MG63 (cell line): ENCODE data around the gene PRKRIP1. TPM values are rescaled to one million over a fixed set of nuclear protein-coding genes. Genes with fewer than 3 reads are reported as not detected.
"Not testable (repeated sequence)": the region's sequence is repeated elsewhere in the genome, so short reads cannot be mapped to it uniquely, and the experiment has no call there.

Source experiments
- DNase-seq: peaks from one replicate; pipeline ENCODE4 v3.0.0-alpha.2; 2020
- H3K27me3 ChIP-seq: fragments of 250-450 bp; sonication (Bioruptor Pico); 2 replicates; pipeline ENCODE4 v1.5.1; 2020; ENCODE audit warnings: mild to moderate bottlenecking, moderate library complexity
- H3K36me3 ChIP-seq: fragments of 250-450 bp; sonication (Bioruptor Pico); 2 replicates; pipeline ENCODE4 v1.5.1; 2020; ENCODE audit warnings: mild to moderate bottlenecking, moderate library complexity
- H3K4me3 ChIP-seq: fragments of 250-450 bp; sonication (Bioruptor Pico); 2 replicates; pipeline ENCODE4 v1.5.1; 2020; ENCODE audit warnings: mild to moderate bottlenecking, moderate library complexity
- H3K9me3 ChIP-seq: fragments of 250-450 bp; sonication (Bioruptor Pico); 2 replicates; pipeline ENCODE4 v1.5.1; 2020; ENCODE audit warnings: mild to moderate bottlenecking, moderate library complexity
- total RNA-seq: library from RNA; depleted of rRNA; stranded (reverse); fragments of >200 nt; shearing (Covaris generic); gene quantifications from 2 replicates; pipeline ENCODE4 v1.2.3, GENCODE V29; 2014; ENCODE audit warnings: low replicate concordance

PRKRIP1 gene
- total RNA-seq, 1 experiment from 2014 or later, result 16.2 TPM

DNA sequence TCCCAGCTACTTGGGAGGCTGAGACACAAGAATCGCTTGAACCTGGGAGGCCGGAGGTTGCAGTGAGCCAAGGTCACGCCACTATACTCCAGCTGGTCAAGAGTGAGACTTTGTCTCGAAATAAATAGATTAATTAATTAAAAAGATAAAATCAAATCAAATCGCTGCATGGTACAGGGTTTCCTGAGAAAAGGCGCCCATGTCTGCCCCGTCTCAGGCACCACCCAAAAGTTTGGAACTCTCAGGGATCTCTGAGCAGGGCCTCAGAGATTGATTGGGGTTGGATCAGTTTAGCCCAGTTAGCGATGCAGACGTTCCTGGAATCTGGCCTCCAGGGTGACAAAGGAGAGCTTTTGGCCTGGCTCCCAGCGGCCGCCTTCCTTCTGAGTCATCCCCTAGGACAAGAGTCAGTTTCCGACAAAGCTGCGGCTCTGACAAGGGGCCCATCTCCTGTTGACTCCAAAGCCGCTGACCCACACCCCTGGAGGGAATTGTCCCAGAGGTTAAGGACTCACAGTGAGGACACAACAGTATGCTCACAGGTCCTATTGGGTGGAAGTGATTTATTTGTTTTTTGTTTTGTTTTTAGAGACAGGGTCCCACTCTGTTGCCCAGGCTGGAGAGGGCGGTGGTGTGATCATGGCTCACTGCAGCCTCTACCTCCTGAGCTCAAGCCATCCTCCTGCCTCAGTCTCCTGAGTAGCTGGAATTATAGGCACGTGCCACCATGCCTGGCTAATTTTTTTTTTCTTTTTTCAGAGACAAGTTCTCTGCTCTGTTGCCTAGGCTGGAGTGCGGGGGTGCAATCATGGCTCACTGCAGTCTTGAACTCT is 44.0 kb downstream of the PRKRIP1 start:
- H3K9me3 ChIP-seq, result no peaks in the 10 kb centered on the region
- H3K4me3 ChIP-seq, result no peak overlapping the region
- no peaks in the 10 kb centered on the region for H3K27me3 ChIP-seq
- DNase-seq, result peak; percentile 33
- no peaks in the 10 kb centered on the region for H3K36me3 ChIP-seq

DNA sequence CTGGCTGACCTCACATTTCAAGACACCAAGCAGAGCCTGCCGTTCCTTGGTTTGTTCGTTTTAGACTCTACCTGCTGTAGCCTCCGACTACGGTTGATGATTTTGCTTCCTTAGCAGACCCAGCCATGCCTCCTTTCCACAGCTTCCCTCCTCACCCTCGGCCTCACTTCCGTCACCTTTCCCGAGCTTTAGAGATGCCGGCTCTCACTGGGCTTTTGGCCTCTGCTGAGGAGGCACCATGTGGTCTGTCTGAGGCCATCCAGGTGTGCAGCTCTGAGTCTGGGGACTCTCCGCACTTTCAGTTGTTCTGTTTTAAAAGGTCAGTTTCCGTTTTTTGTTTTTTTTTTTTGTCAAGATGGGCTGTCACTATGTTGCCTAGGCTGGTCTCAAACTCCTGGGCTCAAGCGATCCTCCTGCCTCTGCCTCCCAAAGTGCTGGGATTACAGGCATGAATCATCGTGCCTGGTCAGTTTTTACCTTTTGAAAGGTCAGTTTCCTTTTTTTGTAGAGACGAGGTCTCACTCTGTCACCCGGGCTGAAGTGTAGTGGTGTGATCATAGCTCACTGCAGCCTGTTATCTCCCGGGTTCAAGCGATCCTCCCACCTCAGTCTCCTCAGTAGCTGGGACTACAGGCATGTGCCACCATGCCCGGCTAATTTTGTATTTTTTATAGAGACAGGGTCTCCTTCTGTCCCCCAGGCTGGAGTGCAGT is 49.0 kb downstream of the PRKRIP1 start:
- DNase-seq, result no peak
- Histone ChIP-seq H3K9me3 (no peaks in the 10 kb centered on the region), H3K36me3 (no peaks in the 10 kb centered on the region), H3K27me3 (no peaks in the 10 kb centered on the region), H3K4me3 (no peak overlapping the region)

DNA sequence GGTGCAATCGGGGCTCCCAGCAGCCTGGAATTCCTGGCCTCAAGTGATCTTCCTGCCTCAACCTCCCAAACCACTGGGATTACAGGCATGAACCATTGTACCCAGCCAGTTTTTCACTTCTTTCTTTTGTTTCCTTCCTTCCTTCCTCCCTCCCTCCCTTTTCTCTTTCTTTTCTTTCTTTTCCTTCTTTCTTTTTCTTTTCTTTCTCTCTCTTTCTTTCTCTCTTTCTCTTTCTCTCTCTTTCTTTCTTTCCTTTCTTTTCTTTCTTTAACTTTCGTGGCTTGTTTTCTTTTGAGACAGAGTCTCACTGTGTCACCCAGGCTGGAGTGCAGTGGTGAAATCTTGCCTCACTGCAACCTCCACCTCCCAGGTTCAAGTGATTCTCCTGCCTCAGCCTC is 49.5 kb downstream of the PRKRIP1 start:
- Histone ChIP-seq H3K36me3 (no peaks in the 10 kb centered on the region), H3K9me3 (no peaks in the 10 kb centered on the region), H3K4me3 (no peak overlapping the region), H3K27me3 (no peaks in the 10 kb centered on the region)
- no peak for DNase-seq

DNA sequence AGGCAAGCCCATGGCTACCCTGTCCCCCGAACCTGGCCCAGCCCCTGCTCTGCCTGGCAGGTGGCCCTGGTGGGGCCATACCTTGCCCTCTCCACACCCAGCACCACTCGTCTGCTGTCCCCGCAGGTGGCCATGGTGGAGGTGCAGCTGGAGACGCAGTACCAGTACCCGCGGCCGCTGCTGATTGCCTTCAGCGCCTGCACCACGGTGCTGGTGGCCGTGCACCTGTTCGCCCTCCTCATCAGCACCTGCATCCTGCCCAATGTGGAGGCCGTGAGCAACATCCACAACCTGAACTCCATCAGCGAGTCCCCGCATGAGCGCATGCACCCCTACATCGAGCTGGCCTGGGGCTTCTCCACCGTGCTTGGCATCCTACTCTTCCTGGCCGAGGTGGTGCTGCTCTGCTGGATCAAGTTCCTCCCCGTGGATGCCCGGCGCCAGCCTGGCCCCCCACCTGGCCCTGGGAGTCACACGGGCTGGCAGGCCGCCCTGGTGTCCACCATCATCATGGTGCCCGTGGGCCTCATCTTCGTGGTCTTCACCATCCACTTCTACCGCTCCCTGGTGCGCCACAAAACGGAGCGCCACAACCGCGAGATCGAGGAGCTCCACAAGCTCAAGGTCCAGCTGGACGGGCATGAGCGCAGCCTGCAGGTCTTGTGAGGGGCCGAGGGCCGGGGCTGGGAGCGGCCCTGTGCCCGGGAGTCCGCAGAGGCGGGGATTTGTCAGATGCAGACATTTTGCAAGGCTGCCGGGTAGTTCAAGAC is 50.4 kb downstream of the PRKRIP1 start:
- H3K36me3 ChIP-seq, result no peaks in the 10 kb centered on the region
- H3K9me3 ChIP-seq, result no peaks in the 10 kb centered on the region
- no peak overlapping the region for H3K4me3 ChIP-seq
- H3K27me3 ChIP-seq, result no peaks in the 10 kb centered on the region
- no peak for DNase-seq

DNA sequence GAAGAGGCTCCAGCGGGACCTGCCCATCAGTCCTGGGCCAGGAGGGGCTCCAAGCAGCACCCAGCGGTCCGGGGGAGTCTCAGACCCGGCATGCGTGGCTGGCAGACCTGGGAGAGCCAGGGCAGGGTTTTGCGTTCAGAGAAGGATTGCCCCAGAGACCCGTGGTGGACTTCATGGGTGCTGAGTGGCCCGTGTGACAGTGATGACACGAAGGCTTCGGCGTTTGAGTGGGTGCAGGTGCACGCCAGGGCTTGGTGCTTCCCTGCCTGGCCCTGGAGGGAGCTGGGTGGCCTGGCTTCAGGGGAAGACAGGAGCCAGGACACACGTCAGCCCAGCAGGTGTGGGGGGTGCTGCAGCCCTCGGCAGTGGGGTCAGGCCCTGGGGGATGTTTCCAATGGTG is 51.1 kb downstream of the PRKRIP1 start:
- no peaks in the 10 kb centered on the region for H3K9me3 ChIP-seq
- no peaks in the 10 kb centered on the region for H3K27me3 ChIP-seq
- no peaks in the 10 kb centered on the region for H3K36me3 ChIP-seq
- no peak for DNase-seq
- H3K4me3 ChIP-seq, result no peak overlapping the region

DNA sequence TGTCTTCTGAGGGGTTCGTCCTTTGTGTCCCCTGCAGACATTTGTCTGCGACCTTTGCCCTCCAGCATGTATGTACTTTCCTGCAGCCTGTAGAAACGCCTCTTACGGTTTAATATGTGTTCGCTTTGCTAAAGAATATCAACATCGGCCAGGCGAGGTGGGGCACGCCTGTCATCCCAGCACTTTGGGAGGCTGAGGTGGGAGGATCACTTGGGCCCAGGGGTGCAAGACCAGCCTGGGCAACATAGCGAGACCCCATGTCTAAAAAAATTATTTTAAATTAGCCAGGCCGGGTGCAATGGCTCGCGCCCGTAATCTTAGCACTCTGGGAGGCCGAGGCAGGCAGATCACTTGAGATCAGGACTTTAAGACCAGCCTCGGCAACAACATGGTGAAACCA is 53.0 kb downstream of the PRKRIP1 start:
- no peaks in the 10 kb centered on the region for H3K27me3 ChIP-seq
- no peak for DNase-seq
- H3K4me3 ChIP-seq, result no peak overlapping the region
- H3K9me3 ChIP-seq, result no peaks in the 10 kb centered on the region
- H3K36me3 ChIP-seq, result no peaks in the 10 kb centered on the region

DNA sequence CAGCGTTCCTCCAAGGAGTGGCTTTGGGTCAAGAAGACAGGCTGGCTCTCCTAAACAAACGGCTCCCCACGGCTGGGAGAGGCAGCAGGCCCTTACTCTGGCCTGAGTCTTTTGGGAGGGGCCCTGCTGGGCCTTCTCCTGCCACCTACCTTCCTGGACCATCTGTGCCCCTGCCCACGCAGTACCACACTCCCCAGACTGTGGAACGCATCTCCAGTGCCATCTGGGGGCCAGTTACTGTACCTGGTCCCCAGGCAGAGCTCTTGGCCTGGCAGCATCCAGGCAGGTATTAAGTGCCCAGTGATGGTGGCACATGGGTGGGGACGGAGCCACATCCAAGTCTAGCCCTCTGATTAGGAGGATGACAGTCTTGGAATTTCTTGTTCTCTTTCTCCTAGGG is 54.1 kb downstream of the PRKRIP1 start:
- no peak for DNase-seq
- H3K4me3 ChIP-seq, result no peak overlapping the region

DNA sequence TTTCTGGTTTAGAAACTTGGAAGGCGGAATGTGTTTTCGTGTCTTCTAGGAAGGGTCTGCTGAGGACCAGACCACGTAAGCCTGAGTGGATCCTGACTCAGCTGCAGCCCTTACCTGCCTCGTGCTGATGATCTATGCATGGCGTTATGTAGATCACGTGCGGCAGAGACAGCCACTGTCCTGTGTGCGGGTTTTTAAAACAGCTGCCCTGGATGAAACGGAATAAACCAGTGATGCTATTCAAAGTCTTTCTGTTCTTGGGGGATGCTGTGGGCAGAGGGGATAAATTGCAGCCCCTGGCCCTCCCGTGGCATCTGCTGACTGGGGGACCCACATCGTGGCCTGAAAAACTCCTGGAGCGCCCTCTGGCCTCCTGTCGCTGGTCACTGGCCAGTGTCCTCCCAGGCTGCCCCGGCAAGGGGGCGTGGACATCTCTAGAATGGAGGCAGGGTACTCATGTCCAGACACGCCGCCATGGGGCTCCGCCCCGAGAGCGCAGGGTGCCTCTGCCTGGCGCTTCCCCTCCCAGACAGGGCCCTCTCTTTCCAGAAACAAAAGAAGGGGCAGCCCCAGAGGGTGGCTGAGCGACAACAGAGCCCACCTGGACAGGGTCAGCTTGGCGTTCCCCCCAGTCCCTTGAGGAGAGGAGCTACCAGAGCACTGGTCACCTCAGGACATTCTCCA is 55.4 kb downstream of the PRKRIP1 start:
- Histone ChIP-seq H3K4me3 (no peak overlapping the region), H3K36me3 (no peaks in the 10 kb centered on the region), H3K27me3 (no peaks in the 10 kb centered on the region), H3K9me3 (no peaks in the 10 kb centered on the region)
- DNase-seq, result no peak

More for the DNA sequence above, 54.1 kb downstream of the PRKRIP1 start:
- no peaks in the 10 kb centered on the region for H3K36me3 ChIP-seq
- H3K27me3 ChIP-seq, result no peaks in the 10 kb centered on the region
- no peaks in the 10 kb centered on the region for H3K9me3 ChIP-seq

DNA sequence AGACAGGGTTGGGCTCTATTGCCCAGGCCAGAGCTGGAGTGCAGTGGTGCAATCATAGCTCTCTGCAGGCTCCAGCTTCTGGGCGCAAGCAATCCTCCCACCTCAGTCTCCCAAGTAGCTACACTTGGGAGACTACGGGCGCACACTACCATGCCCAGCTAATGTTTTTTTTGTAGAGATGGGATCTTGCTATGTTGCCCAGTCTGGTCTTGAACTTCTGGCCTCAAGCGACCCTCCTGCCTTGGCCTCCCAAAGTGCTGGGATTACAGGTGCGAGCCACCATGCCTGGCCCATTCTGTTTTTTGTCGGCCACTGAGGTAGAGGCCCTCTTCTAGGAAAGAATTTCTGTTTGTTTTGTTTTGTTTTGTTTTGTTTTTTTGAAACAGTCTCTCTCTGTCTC is 56.3 kb downstream of the PRKRIP1 start:
- Histone ChIP-seq H3K9me3 (no peaks in the 10 kb centered on the region), H3K27me3 (no peaks in the 10 kb centered on the region), H3K36me3 (no peaks in the 10 kb centered on the region), H3K4me3 (no peak overlapping the region)
- DNase-seq, result no peak

DNA sequence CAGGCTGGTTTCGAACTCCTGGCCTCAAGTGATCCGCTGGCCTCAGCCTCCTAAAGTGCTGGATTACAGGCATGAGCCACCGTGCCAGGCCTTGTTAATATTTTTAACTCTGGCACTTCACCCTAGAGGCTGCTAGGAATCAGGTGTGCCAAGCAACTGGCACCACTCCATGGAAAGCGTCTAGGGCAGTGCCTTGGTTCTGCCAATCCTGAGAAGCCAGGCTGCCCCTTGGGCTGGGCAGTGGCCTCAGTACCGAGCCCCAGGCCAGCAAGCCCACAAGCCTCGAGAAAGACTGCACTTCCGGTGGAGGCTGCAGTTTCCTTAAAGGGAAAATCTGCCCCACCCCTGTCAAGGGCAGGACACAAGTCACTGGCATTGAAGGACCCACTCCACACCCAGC is 57.2 kb downstream of the PRKRIP1 start:
- Histone ChIP-seq H3K4me3 (no peak overlapping the region), H3K27me3 (no peaks in the 10 kb centered on the region), H3K36me3 (no peaks in the 10 kb centered on the region), H3K9me3 (no peaks in the 10 kb centered on the region)
- no peak for DNase-seq

DNA sequence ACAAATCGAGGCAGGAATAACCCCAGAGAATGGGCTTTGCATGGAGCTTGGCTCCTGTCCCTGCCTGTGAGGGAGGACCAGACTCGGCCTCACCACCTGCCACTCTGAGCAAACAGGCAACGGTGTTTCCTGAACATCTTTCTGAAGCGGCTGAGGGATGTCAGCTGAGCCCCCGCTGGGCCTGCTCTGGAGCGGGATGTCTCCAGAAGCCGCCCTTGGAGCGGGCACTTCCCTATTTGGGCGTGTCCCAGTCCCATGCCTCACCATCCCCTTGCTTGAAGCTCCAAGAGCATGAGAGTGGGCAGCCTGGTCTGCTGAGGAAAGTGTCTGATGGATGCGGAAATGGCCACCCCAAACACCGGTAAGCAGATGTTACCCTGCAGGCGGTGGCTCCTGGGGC is 58.3 kb downstream of the PRKRIP1 start:
- no peak overlapping the region for H3K4me3 ChIP-seq
- H3K36me3 ChIP-seq, result no peaks in the 10 kb centered on the region
- H3K27me3 ChIP-seq, result no peaks in the 10 kb centered on the region
- no peak for DNase-seq
- H3K9me3 ChIP-seq, result no peaks in the 10 kb centered on the region

DNA sequence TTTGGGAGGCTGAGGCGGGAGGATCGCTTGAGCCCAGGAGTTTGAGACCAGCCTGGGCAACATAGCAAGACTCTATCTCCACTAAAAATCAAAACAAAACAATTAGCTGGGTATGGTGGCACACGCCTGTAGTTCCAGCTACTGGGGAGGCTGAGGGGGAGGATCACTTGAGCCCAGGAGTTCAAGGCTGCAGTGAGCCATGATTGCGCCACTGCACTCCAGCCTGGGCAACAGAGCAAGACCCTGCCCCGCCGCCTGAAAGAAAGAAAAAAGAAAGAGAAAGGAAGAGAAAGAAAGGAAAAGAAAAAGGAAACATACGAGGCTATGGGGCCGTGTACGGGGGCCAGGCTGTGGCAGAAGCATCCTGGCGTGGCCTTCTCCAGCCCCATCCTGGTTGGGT is 58.8 kb downstream of the PRKRIP1 start:
- not testable (repeated sequence) for DNase-seq, H3K36me3 ChIP-seq, H3K27me3 ChIP-seq, H3K4me3 ChIP-seq, H3K9me3 ChIP-seq

DNA sequence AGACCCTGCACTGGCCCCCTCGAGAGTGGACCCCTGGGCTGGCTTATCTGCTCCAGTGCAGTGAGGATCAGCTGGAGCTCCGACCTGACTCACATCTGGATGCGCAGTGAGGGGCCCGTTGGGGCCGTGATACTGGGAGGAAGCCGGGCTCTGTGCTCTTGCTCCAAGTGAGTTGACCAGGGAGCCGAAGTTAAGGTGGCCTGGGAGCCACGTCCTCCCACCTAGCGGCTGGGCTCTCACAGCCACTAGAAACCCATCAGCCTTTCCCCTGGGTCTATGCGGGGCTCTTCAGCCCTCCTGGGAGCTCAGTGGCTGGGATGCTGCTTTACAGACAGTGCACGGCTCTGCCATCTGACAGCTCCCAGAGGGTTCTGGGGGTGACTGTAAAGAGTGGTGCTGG is 59.4 kb downstream of the PRKRIP1 start:
- H3K4me3 ChIP-seq, result no peak overlapping the region
- no peak for DNase-seq
- H3K36me3 ChIP-seq, result no peaks in the 10 kb centered on the region
- no peaks in the 10 kb centered on the region for H3K9me3 ChIP-seq
- H3K27me3 ChIP-seq, result no peaks in the 10 kb centered on the region

DNA sequence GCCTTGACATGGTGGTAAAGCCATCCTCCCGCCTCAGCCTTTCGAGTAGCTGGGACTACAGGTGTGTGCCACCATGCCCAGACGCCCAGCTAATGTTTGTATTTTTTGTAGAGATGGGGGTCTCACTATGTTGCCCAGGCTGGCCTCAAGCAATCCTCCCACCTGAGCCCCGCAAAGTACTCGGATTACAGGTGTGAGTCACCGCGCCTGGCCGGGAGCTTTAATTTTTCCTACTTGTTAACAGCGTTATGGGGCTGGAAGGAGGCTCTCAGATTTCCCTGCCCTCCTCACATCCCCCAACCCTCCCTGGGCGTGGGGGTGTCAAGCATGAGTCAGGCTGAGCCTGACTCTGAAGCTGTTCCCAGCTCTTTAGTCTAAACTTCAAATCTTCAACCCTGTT is 60.2 kb downstream of the PRKRIP1 start:
- H3K27me3 ChIP-seq, result no peaks in the 10 kb centered on the region
- no peaks in the 10 kb centered on the region for H3K36me3 ChIP-seq

DNA sequence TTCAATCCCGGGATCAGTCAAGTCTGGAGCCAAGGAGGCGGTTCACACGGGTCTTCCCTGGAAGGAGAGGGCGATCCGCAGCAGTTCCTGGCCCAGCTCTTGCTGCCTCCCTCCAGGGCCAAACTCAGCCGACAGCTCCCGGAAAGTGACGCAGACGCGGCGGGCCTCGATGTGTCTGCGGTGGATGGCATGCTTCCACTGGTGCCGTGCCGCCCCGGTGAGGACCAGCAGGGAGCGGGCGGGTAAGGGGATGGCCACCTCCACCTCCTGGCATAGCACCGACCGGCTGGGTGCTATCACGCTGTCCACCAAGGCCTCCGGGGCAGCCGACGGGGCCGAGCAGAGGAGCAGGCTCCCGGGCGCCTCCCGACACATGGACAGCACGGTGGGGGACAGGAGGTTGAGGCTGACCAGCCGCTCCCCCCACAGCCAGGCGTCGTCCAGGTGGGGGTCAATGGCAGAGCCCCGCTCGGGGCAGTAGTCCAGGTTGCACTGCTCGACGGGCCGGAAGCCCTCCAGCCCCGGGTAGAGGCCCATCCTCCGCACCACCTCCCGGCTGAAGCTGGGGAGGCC is 61.3 kb downstream of the PRKRIP1 start:
- H3K27me3 ChIP-seq, result no peaks in the 10 kb centered on the region
- H3K9me3 ChIP-seq, result no peaks in the 10 kb centered on the region
- DNase-seq, result no peak
- H3K36me3 ChIP-seq, result no peaks in the 10 kb centered on the region
- no peak overlapping the region for H3K4me3 ChIP-seq

More for the DNA sequence above, 60.2 kb downstream of the PRKRIP1 start:
- Histone ChIP-seq H3K4me3 (no peak overlapping the region), H3K9me3 (no peaks in the 10 kb centered on the region)
- no peak for DNase-seq

DNA sequence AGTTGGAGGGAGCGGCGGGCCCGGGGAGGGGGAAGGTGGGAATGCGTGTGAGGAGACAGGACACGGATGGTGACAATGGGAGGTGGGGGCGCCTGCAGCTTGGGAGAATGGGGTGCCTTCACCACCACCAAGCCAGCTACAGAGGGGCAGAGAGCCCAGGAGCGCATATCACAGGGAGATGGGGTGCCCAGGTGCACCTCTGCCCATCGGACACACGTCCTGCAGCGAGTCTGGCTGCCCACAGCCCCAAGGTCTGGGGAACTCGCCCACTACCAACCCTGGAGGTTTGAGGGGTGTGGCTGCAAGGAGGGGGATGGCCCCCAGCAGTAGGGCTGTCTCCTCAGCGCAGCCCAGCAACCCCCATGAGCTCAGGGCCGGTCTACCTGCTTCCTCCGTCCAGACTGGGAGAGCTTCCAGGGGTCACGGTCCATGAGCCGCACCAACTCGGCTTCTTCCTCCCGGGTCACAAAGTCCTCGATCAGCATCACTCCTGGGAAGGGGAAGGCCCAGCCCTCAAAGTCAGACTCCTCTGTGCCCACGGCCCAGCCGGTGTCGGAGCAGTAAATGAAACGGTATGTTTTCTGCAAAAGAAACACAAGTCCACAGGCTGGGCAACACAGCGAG is 63.2 kb downstream of the PRKRIP1 start:
- Histone ChIP-seq H3K4me3 (no peak overlapping the region), H3K9me3 (no peaks in the 10 kb centered on the region), H3K27me3 (no peaks in the 10 kb centered on the region), H3K36me3 (no peaks in the 10 kb centered on the region)
- DNase-seq, result no peak
